ENCODE data around the gene BEST1. TPM values are rescaled to one million over a fixed set of nuclear protein-coding genes. Genes with fewer than 3 reads are reported as not detected.
"Not testable (repeated sequence)": the region's sequence is repeated elsewhere in the genome, so short reads cannot be mapped to it uniquely, and the experiment has no call there.

BEST1 gene
- polyA plus RNA-seq, 12 donors = 2.4 to 8.2 (median 3.5) TPM; not detected in 1

DNA sequence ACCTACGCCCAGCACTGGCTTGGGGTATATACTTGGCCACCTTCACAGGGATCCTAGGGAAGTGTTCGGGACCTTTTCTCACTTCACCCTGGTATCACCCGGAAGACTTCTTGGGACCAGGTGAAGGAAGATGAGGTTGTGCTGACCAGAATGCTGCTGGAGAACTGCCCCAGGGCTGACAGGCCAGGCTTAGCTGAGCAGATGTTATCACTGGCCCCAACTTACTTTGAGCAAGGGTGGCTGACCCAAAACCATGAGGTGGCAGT lies 12.8 kb downstream of the BEST1 start:
- no peak for DNase-seq

GRCh38 chr11:61963282-61964057 lies 13.3 kb downstream of the BEST1 start:
- DNase-seq = no peak

GRCh38 chr11:61964058-61964665 lies 14.0 kb downstream of the BEST1 start:
- no peak for DNase-seq

DNA sequence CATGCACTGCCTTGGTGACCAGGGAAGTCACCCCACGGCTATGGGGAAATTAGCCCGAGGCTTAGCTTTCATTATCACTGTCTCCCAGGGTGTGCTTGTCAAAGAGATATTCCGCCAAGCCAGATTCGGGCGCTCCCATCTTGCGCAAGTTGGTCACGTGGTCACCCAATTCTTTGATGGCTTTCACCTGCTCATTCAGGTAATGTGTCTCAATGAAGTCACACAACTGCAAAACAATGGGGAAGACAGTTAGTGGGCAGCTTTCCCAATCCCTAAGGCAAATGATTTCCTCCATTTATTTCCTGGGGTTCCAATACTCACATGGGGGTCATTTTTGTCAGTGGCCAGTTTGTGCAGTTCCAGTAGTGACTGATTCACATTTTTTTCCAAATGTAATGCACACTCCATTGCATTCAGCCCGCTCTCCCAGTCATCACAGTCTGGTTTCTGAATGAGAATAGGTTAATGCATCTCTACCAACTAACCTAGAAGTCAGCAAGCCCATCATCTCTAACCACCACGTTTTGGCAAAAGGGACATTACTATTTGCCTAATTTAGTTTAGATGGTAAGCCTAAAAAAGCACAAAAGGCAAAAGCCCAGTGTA lies 14.6 kb downstream of the BEST1 start:
- not testable (repeated sequence) for DNase-seq

- no peak for DNase-seq
These were observed 16.6 kb downstream of the BEST1 start for GRCh38 chr11:61966734-61967115.

- peak; percentile 90 for DNase-seq
These were observed 17.2 kb downstream of the BEST1 start, which contains the start of gene FTH1 for GRCh38 chr11:61967116-61967923. FTH1 (minus strand) TSS chr11:61967634; CDS start chr11:61967425, 209 bp downstream.

DNA sequence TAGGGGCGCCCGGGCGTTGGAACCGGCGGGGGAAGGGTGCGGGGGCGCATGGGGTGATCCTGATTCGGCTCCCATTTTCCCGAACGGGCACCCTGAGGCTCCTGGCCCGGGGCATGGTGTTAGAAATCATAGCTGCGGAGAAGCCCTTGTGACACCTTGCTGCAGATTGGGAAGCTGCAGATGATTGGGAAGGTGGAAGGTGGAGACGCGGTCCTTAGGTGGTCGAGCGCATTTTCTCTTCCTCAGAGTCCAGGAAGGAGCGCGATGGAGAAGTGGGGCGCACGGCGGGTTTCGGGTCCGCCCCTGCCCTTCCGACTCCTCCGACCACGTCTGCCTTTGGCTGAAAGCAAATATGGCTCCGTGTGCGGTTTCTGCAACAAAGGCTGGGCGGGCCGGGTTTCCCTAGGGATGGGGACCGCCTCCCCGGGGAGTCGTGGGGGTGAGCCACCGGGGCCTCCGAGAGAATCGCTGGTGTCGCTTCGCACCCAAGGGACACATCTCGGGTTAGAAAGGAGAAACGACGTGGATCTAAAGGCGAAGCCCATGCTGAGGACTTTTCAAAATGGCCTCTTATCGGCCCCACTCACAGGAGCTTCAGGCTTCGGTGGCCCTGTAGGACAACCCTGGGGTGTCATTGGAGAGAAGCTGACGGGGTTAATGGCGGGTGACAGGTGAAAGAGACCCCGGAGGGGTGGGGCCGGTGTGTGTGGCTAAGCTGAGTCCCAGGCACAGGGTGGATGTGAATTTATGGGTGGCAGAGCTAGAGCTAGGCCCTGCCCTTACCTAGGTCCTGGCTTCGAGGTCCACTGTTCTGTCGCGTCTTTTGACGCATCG lies 18.0 kb downstream of the BEST1 start:
- DNase-seq = no peak

- DNase-seq = no peak
These were observed 18.7 kb downstream of the BEST1 start for GRCh38 chr11:61968758-61969390.

DNA sequence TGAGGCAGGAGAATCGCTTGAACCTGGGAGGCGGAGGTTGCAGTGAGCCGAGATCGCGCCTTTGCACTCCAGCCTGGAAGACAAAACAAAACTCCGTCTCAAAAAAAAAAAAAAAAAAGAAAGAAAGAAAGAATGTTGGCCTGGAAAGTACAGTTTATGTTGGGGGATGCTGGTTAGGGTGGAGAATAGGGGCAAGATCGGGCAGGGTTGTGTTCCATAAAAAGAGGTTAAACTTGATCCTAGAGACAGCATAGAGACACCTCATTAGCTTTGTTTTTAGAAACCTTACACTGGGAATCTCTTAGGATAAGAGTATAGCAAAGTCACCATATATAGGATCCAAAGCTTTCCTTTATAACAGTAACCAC lies 19.2 kb downstream of the BEST1 start:
- DNase-seq = no peak

DNA sequence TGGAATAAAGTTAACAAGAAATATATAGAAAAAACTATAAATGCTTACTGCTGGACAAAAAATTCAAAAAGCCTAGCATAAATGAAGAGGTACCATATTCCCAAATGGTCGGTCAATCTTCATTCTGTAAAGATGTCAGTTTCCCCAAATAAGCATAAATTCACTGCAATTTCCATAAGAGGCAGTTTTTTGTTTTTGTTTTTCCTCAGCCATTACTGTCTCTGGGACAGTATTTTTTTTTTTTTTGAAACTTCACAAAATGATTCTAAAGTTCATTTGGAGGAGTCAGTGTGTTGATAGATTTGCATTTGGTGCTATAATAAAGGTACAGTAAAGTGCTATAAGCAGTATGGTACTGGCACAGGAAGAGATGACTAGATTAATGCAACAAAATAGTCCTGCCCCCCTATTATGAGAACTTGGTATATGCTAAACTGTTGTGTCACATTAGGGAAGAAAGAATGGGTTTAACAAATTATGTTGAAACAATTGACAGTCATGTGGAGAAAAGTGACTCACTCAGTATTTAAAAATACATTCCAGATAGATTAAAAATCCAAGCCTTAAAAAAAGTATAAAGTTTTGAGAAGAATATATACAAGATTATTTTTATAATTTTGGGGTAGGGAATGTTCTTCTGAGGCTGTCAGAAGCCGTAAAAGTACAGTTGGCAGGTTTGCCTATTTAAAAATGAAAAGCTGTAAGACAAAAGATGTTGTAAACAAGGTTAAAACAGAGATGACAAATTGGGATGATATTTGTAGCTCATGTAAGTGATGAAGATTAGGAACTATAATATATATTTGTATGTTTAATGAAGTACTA lies 19.9 kb downstream of the BEST1 start:
- DNase-seq = no peak

DNA sequence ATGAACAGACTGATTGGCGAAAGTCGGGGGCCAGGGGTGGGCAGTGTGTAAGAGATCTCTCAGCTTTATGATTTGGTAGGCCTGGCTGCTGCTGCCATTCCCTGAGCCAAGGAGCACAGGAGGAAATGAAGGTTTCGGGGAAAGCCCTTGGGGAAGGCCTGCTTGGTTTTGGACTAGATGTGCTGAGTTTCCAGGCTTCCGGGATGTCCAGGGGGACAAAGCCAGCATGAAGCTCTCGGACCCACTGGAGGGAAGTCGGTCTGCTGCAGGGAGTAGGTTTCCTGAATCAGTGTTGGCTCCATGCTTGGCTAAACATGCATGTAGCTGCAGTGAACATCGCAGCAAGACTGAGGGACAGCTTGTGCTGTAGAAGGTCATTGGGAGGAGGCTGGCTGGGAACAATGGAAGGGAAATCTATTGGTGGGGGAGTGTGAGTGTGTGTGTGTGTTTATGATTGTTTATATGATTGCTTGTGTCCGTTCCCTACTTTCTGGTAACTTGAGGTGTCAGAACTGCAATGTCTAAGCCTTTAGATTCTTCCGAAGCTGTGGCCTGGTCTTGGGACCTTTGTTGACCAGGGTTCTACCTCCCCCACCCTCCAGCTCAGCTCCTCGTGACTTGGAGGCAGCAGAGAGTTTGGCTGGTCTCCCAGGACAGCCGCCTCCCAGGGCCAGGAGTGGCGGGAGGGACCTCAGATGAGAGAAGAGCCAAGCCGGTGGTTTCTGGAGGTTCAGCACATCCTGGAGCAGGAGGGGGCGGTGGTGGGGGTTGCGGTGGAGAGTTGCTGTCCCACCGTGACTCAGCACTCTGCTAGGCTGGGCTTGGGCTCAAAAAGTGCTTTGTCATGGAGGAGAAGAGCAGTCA lies 21.3 kb downstream of the BEST1 start:
- peak; percentile 95 for DNase-seq

DNA sequence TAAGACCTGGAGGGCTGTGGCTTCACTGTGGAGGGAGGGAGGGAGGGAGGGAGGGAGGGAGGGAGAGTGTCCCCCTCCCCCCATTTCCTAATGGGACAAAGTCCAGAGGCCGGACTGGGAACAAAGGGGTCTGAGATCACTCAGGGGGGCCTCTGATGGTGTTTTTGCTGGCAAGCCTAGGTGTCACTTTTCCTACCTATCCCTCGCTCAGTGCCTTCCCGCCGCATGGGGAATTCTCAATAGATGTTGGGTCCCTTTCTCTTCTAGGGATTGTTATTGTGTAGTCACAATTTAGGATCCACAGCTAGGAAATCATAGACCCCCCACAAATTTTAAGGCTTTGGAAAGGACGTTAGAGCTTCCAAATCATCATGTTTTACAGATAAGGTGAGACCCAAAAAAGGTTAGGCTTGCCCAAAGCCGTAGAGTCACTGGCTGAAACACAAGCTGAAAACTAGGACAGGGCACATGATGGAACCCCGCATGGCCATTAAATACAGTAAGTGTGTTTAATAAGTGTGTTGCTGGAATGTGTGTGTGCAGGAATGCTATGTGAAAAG lies 22.0 kb downstream of the BEST1 start:
- DNase-seq = no peak

DNA sequence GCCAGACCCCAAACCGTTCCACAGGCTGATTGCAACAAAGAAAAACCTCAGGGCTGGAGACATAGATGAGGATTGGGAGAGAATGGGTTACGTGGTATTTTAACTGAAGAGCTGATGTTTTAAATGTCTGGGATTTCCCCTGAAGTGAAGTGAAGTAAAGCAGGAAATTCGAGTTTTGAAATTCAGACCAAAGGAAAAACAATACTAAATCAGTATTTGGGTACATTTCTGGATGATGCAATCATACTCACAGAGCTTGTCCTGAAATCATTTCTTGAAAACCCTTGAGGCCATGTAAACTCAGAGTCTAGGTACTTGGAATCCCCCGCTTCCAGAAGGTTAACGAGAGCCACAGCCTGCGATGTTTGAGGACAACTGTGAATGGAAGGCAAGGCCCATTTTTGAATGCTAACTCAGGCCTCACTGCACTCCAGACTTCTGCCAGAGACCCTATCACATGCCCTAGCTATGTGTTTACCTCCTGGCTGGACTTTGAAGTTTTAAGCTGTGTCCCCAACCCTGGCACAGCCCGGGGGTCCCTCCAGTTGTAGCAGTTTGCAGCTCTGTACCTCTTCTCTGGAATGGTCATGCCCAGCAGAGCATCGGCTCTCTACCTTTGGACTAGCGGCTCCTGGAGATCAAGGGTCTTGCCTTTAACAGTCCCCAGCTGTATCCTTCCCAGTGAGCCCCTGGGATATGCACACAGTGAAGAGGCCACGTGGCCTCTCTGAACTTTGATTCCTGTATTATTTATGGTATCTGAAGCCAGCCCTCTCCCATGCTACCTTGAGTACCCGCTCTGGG lies 22.7 kb downstream of the BEST1 start:
- no peak for DNase-seq

DNA sequence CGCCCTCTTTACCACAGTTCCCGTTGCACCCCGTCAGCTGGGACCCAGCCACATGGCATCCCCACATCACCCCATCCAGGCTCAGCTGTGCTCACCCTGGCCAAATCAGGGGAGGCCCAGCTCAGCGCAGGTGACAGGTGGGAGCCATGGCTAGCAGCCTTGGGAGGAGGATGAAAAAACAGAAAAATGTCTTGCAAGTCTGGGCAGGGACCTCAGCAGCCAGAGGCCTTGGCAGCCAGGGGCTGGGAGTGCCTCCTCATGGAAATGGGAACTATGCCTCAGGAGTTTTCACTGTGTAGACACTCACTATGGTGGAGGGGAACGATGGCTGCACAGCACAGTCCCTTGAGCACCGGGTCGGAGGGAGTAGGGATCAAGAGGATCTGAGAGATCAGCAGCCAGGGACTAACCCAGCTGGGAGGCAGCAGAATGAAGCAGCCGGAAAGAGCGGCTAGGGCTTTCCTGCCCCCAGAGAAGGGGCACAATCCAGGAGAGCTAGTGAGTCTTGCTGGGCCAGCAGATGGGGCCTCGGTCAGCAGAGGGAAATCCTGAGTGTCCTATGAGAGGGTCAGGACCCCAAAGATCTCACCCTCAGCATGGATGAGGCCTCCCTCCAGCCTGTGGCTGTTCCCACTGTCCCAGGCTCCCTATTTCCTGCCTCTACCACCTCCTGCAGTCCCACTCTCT lies 23.5 kb downstream of the BEST1 start:
- no peak for DNase-seq

DNA sequence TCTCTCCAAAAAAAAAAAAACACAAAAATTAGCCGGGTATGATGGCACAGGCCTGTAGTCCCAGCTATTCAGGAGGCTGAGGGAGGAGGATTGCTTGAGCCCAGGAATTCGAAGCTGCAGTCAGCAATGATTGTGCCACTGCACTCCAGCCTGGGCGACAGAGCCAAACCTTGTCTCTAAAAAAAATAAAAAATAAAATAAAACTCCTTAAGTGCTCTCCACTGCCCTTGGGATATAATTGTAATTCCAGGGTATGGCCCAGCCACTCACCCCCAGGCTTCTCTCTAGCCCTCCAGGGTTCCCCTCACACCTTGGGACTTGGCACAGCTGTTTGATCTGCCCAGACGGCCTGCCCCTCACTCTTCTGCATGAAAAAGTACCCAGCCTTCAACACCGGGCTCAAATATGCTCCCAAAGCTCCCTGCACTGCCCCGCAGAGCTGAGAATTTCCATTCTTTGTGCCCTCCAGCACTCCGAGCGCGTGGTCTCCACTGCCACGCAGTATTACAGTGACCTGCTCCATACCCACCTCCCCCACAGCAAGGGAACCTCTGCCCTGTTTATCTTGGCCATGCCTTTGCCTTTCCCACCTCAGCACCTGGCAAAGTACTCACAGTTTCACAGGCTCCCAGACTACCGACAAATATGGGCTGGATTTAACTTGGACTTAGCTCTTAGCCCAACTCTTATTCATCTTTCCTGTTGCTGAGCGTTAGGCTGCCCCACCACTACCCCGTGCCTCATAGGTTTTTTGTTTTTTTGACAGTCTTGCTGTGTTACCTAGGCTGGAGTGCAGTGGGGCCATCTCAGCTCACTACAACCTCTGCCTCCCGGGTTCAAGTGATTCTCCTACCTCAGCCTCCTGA lies 24.8 kb downstream of the BEST1 start:
- no peak for DNase-seq
